Dermis microvascular lymphatic vessel endothelial cell (primary cell): ENCODE measurements around the gene CCDC87. TPM values are rescaled to one million over a fixed set of nuclear protein-coding genes. Genes with fewer than 3 reads are reported as not detected.
"Not testable (repeated sequence)": the region's sequence is repeated elsewhere in the genome, so short reads cannot be mapped to it uniquely, and the experiment has no call there.

ENCODE experiments used
- DNase-seq, 2 donors: peaks; one replicate each; pipeline versions ENCODE4 v3.0.0 to v3.0.0-alpha.2; 2010; ENCODE audit warnings: low read depth in 2 of 2
- total RNA-seq: library from RNA; depleted of rRNA; stranded (reverse); fragments of >200 nt; gene quantifications from 2 replicates; pipeline ENCODE4 v1.2.1, GENCODE V29; 2014

CCDC87 gene, protein sequence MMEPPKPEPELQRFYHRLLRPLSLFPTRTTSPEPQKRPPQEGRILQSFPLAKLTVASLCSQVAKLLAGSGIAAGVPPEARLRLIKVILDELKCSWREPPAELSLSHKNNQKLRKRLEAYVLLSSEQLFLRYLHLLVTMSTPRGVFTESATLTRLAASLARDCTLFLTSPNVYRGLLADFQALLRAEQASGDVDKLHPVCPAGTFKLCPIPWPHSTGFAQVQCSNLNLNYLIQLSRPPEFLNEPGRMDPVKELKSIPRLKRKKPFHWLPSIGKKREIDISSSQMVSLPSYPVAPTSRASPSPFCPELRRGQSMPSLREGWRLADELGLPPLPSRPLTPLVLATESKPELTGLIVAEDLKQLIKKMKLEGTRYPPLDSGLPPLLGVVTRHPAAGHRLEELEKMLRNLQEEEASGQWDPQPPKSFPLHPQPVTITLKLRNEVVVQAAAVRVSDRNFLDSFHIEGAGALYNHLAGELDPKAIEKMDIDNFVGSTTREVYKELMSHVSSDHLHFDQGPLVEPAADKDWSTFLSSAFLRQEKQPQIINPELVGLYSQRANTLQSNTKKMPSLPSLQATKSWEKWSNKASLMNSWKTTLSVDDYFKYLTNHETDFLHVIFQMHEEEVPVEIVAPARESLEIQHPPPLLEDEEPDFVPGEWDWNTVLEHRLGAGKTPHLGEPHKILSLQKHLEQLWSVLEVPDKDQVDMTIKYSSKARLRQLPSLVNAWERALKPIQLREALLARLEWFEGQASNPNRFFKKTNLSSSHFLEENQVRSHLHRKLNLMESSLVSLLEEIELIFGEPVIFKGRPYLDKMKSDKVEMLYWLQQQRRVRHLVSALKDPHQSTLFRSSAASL
- 0.13 TPM in 2 replicates for total RNA-seq

DNA sequence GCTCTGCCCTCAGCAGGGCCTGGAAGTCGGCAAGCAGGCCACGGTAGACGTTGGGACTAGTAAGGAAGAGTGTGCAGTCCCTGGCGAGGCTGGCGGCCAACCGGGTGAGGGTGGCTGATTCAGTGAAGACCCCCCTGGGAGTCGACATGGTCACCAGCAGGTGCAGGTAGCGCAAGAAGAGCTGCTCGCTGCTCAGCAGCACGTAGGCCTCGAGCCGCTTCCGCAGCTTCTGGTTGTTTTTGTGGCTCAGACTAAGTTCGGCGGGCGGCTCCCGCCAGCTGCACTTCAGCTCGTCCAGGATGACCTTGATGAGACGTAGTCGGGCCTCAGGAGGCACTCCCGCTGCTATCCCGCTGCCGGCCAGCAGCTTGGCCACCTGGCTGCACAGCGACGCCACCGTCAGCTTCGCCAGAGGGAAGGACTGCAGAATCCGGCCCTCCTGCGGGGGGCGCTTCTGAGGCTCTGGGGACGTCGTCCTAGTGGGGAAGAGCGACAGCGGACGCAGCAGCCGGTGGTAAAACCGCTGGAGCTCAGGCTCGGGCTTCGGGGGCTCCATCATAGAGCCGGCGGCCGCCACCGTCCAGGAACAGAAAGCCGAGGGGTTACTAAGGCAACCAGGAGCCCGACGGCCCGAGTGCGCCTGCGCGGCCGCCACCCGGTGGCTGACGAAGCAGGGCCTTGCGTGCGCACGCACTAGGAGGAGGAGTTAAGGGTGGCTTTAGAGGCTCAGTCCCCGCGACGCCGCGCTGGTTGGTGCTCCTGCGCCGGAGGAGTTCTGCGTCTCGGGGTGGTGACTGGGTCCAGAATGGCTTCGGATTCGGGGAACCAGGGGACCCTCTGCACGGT is at the start of gene CCDC87, which contains the start of gene CCS:
CCDC87 (minus strand) TSS at position 607 of the 846 bp plus-strand sequence; CDS start at position 559, 48 bp downstream.
CCS (plus strand) TSS at position 729 of the 846 bp plus-strand sequence; CDS start at position 806, 77 bp downstream.
- peak; percentile 88 to 96 for DNase-seq

DNA sequence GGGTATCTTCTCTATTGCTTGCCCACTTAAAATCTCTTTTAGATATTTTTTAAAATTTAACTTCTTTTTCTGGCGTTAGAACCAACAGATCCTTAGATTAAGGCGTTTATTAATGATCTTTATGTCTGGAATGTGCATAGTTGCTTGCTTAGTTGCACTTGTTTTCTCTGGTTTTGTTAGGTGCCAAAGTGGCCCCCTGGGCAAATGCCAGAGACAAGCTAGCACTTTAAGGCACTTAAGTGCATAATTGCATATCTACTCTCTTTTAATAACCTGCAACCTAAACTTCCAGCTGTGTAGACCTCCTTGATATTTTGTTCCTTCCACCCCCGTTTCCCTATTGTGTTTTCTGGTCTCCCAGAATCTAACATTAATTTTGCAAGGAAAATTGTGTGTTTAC is 49.0 kb upstream of the CCDC87 start:
- no peak for DNase-seq

DNA sequence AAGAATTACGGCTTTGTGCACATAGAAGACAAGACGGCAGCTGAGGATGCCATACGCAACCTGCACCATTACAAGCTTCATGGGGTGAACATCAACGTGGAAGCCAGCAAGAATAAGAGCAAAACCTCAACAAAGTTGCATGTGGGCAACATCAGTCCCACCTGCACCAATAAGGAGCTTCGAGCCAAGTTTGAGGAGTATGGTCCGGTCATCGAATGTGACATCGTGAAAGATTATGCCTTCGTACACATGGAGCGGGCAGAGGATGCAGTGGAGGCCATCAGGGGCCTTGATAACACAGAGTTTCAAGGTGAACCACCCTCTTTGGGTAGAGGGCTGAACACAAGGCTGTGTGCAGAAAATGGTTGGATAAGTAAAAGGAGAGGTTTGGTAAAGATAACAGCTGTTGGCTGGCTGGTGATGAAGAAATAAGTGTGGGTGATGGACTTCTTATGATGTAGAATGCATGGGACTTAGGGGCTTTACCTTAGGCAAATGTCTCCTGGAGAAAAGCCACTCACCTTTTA is 47.0 kb upstream of the CCDC87 start:
- DNase-seq: not testable (repeated sequence)

DNA sequence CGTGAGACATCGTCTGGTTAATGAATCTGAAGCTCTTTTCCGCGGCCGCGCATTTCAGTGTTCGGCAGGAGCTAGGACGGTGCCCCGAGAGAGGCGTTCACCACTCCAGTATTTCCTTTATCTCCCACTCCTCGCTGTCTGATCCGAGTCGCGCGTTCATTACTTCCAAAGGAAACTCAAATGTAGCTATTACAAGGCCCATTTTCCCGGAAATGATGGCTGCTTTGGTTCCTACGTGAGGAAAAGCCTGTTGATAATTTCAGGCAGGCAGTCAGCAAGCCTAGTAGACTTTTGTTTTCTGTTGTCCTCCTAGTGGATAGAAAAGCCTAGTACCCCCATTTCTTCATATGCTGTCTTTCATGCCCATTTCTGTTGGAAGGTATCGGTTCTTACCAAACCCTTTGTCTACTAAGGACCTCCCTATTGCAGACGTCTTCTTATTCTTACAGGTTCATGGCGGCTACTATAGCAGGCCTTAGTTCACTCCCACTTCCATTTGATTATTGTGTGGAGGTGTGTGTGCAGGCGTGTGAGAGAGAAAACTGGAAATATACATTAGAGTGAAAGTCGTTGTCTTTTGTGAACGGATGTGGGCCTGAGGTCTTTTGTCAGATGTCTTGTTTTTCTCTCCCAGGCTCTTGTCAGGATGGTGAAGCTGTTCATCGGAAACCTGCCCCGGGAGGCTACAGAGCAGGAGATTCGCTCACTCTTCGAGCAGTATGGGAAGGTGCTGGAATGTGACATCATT is 46.4 kb upstream of the CCDC87 start:
- DNase-seq: peak; percentile 40 to 57

DNA sequence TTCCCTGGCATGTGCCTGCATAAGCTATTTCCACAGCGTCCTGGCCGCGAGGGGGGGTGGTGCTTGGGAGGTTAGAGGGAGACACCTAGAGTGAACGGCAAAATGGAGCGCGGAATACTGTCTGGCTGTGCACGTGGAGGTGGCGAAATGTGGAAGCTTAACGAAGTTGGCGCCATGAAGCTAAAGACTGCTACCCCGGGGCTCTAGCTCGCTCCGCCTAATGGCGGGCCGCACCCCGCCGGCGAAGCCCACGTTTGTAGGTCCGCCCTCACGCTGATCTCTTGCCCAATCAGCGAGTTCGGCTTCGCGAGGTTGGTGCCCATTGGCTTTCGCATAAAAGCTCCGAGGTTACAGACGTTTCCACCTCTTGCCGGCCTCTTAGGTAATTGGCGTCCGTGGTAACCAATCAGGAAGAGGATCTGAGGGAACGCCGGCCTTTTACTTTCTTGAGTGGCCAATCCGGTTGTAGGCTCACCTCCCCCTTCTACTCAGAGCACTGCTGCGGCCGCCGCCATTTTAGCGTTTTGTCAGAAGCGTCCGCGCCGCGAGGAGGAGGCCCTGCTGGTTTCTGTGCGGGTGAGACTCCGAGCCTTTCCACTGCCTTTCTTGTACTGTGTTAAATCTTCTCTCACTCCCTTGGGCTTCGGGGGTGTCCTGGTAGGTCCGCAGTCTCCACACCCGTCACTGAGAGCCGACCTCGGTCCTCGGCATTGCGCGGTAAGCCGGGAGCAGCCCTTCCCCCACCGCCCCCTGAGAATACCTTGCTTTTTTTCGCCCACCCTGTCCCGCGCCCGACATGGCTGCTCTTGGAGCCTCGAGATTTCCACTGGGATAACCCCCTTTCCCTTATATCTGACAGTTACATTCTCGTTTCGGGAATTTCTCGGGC is 45.6 kb upstream of the CCDC87 start, which contains the start of gene RBM4:
RBM4 (plus strand) TSS at position 527 of the 889 bp plus-strand sequence. CDS start 1,009 bp downstream, outside the sequence.
- DNase-seq: peak; percentile 100

DNA sequence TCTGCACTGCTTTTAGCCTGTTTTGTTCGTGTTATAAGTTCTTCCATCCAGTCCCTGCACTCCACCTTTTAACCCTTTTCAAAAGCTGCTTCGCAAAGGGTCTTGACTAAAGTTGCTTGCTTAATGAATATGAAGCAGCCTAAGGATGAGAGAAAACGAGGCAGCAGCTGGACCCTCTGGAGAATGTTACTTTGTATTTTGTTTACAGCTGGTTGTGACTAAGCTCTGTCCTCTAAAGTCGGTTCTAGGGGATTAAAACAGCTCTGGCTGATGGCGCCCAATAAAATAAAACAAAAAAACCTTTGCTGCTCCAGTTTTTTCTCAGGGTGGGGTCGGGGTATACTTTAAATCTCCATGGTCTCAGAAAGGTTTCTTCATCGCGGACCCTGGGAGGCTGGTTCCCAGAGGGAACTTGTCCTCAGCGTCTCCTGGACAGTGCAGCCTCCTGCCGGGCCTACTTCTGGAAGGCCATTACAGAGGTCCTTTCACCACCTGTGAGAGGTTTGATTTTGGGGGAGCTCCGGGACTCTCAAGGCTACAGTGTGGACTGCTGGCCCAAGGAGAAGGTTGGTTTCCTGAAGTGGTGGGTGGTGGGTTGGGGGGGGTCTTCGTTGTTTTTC is 44.8 kb upstream of the CCDC87 start:
- no peak for DNase-seq

DNA sequence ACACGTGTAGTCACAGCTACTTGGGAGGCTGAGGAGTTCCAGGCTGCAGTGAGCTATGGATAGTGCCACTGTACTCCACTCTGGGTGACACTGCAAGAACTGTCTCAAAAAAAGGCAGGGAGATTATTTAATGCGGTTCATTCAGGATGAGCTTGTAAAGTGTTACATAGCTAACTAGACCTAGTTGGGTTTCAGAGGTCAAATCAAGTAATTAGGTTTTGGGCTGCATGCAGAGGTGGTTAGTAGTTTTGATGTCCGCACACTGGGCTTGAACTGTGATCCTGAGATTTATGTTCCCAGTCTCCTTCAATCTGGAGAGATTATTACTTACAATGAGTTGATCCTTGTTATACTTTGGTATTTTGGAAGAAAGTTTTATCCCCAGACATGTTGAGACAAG is 43.5 kb upstream of the CCDC87 start:
- no peak for DNase-seq

DNA sequence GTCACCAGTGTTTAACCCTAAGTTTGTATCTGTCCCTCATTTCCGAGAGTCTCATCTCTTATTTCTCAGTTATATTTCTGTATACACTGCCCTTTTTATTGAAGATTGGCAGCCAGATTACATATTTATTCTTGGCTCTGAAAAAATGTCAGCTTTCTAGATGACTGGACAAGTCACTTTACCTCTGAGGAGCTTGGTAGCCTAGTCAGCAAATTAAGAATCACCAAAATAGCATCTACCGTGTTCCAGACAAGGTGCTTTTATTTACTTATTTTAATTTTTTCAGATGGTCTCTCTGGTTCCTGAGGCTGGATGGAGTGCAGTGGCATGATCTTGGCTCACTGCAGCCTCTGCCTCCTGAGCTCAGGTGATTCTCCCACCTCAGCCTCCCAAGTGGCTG is 40.1 kb upstream of the CCDC87 start:
- no peak for DNase-seq

DNA sequence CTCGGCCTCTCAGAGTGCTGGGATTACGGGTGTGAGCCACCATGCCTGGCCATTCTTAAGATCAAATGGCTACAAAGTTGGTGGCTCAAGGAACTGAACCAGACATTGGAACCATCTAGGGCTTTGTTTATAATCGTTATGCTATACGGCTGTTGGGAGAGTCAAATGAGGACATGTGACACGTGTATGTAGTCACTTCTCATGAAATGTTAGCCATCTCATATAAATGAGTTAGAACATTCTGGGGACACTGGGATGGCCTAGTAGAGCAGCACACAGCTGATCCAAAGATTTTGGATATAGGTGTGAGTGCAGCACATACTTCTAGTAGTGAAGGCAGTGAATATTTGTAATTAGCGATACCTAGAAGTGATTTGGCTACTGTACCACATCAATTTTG is 39.0 kb upstream of the CCDC87 start:
- no peak for DNase-seq

DNA sequence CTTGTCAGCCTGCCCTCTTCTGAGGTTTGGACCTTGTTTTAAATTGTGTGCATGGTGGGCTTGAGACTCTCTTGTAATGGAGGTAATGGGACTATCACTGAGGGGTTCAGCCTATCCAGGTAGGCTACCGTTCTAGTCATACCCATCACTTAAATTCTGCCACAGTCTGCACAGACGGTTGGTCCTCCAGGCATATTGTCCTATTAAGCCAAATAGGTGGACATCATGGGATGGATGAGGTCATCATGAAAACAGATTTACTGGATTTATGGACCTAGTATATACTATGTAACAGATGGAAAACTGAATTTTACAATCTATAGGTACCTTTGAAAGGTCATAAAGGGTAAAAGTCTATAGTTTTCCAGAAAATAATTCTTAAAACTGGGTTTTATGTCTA is 36.5 kb upstream of the CCDC87 start:
- no peak for DNase-seq

DNA sequence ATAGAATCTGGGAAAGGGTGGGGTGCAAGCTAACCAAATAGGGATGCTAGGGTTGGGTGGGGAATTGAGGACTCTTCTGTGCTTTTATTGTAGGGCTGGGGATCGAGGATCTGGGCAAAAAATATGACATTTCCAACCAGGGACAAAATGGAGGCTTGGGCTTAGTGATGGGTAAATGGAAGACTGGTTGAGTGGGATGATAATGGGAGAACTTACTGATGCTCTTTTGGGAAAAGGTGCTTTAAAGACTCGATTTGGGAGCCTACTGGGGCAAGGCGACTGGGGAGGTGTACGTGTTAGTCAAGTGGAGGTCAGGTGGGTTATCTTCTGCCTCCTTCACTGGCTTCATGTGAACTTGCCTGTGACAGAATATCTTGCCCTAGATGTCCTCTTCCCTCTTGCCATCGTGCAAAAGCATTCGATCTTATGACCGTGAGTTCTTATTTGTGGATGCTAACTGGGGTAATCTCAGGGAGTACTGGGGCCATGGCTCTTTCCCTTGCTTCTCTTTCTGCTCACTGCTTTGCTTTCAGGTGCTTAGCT is 35.3 kb upstream of the CCDC87 start:
- DNase-seq: no peak

DNA sequence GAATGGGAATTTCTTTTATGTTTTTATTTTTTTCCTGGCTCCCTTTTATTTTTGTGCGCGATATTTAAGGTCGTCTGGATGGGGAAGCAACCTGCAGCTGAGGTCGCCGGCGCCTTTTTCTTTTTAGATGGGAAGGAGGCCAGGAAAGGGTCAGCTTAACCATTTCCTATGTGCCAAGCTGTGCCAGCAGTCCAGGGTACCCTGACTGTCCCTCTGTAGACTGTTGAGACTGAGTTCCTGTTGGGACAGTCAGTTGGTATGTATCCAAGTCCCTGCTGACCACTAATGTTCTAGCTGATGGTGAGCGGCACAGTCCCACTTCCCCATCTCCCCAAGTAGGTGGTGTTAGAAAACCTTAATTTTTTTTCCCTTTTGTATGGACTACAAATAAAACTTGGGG is 34.1 kb upstream of the CCDC87 start:
- DNase-seq: no peak

DNA sequence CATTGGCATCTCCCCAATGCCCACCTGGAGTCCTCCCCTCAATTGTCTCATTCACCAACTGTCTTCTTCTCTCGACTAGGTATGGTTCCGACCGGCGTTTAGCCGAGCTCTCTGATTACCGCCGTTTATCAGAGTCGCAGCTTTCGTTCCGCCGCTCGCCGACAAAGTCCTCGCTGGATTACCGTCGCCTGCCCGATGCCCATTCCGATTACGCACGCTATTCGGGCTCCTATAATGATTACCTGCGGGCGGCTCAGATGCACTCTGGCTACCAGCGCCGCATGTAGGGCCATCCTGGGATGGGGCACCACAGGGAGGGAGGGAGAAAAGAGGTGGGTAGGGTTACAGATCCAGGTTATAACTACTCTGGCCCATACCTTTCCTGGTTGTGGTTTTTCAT is 33.5 kb upstream of the CCDC87 start:
- no peak for DNase-seq

DNA sequence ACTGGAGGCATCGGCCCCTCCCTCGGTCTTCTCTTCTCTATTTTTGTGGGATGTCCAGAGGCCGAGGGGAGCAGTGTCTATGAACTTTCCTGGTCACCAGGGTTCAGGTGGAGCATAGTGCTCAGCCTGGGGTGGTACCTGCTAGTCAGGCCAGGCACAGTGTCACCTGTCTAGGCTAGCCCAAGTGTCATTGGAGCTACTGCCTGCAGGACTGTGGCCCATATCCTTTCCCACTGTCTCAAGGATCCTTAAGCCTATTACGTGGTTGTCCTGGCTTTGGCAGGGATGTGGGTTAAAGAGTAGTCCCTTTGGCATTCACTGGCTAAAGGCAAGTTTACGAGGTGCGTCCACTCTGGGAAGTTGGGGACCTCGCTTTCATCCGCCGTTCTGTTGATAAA is 32.9 kb upstream of the CCDC87 start:
- no peak for DNase-seq

DNA sequence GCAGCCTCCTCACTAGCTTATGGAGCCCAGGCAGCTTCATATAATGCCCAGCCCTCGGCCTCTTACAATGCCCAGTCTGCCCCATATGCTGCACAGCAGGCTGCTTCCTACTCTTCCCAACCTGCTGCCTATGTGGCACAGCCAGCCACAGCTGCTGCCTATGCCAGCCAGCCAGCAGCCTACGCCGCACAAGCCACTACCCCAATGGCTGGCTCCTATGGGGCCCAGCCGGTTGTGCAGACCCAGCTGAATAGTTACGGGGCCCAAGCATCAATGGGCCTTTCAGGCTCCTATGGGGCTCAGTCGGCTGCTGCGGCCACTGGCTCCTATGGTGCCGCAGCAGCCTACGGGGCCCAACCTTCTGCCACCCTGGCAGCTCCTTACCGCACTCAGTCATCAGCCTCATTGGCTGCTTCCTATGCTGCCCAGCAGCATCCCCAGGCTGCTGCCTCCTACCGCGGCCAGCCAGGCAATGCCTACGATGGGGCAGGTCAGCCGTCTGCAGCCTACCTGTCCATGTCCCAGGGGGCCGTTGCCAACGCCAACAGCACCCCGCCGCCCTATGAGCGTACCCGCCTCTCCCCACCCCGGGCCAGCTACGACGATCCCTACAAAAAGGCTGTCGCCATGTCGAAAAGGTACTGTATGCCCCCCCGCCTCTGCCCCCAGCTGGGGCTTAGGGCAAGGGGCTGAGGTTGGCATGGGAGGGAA is 32.3 kb upstream of the CCDC87 start:
- DNase-seq: no peak

DNA sequence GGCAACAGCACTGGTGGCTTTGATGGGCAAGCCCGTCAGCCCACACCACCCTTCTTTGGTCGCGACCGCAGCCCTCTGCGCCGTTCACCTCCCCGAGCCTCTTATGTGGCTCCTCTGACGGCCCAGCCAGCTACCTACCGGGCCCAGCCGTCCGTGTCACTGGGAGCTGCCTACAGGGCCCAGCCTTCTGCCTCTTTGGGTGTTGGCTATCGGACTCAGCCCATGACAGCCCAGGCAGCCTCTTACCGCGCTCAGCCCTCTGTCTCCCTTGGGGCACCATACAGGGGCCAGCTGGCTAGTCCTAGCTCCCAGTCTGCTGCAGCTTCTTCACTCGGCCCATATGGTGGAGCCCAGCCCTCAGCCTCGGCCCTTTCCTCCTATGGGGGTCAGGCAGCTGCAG is 31.6 kb upstream of the CCDC87 start:
- no peak for DNase-seq

DNA sequence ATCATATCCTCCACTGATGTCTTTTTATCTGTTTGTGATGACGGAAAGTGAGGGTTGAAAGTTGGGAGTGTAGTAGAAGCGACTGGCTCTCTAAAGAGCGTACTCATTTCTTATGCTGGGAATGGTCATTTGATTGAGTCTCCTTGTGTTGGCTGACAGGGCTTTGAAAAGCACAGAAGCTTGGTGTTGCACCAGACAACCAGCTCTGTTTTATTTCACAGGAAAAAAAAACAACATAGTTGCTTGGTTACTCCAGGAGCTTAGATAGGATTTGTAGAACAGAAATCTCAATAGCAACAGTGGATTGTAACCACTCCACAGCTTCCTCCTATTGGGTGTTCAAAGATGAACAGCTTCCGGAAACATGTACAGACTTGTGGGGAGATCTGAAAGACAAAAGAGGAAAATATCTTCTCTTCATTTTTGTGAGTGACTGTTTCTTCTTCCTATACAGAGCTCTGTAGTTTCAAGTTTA is 26.3 kb upstream of the CCDC87 start:
- peak; percentile 62 to 72 for DNase-seq
